Transverse colon (tissue), 3 donors: ENCODE results near the gene DLL4.

Source experiments
- CTCF ChIP-seq, 5 experiments: fragments of 200-600 bp in 3 of 5; fragments of 450-650 bp in 2 of 5; sonication (generic) in 3 of 5; IDR thresholded peaks; 1 replicate in 2 of 5; 2 replicates in 3 of 5; pipeline ENCODE4 v1.5.1; 2016 to 2017; ENCODE audit warnings: antibody characterized with exemption in 5 of 5, inconsistent platforms in 3 of 5, mild to moderate bottlenecking in 2 of 5, moderate library complexity in 1 of 5
- EP300 ChIP-seq: sonication (generic); formaldehyde crosslinking; IDR thresholded peaks from one replicate; pipeline ENCODE4 v1.6.1; 2017; ENCODE audit warnings: antibody characterized with exemption, low read depth

- TF ChIP-seq EP300 (no peak), CTCF (IDR thresholded peaks at IDR 0.05) (no peak)
These were observed 15.6 kb downstream of the DLL4 start for GRCh38 chr15:40944510-40945296.
